HEK293 (cell line): ENCODE measurements around the gene PPP2R5D.

Experiments used
- GFI1B ChIP-seq: fragments of 450-650 bp; formaldehyde crosslinking; IDR thresholded peaks from 2 replicates; pipeline ENCODE4 v1.5.1; 2016; ENCODE audit warnings: missing biosample characterization, missing genetic modification characterization
- KLF10 ChIP-seq: fragments of 450-650 bp; IDR thresholded peaks from 2 replicates; pipeline ENCODE4 v1.5.1; 2018; ENCODE audit warnings: missing biosample characterization, mild to moderate bottlenecking, missing genetic modification characterization
- KLF16 ChIP-seq: fragments of 450-650 bp; formaldehyde crosslinking; IDR thresholded peaks from 2 replicates; pipeline ENCODE4 v1.5.1; 2017; ENCODE audit warnings: missing biosample characterization, missing genetic modification characterization
- OSR2 ChIP-seq: fragments of 450-650 bp; formaldehyde crosslinking; IDR thresholded peaks from 2 replicates; pipeline ENCODE4 v1.5.1; 2016; ENCODE audit warnings: missing biosample characterization, missing genetic modification characterization
- REST ChIP-seq: fragments of 450-650 bp; formaldehyde crosslinking; IDR thresholded peaks from 2 replicates; pipeline ENCODE4 v1.5.1; 2016; ENCODE audit warnings: missing biosample characterization, missing genetic modification characterization
- SCRT2 ChIP-seq: fragments of 450-650 bp; formaldehyde crosslinking; IDR thresholded peaks from 2 replicates; pipeline ENCODE4 v1.5.1; 2016; ENCODE audit warnings: missing biosample characterization, missing genetic modification characterization
- TCF7L2 ChIP-seq: IDR thresholded peaks from 2 replicates; pipeline ENCODE4 v1.6.1; 2011; ENCODE audit warnings: low read depth, mild to moderate bottlenecking, inconsistent platforms, low read length, moderate library complexity, borderline replicate concordance
- TSHZ1 ChIP-seq: fragments of 450-650 bp; formaldehyde crosslinking; IDR thresholded peaks from 2 replicates; pipeline ENCODE4 v1.5.1; 2016; ENCODE audit warnings: missing biosample characterization, missing genetic modification characterization, borderline replicate concordance
- ZBTB17 ChIP-seq: fragments of 450-650 bp; formaldehyde crosslinking; IDR thresholded peaks from 2 replicates; pipeline ENCODE4 v1.5.1; 2016; ENCODE audit warnings: missing biosample characterization, missing genetic modification characterization
- ZBTB26 ChIP-seq: fragments of 450-650 bp; formaldehyde crosslinking; optimal IDR thresholded peaks from 2 replicates; pipeline ENCODE3; 2016; ENCODE audit warnings: missing biosample characterization, mild to moderate bottlenecking, missing genetic modification characterization
- ZNF24 ChIP-seq: fragments of 450-650 bp; formaldehyde crosslinking; IDR thresholded peaks from 2 replicates; pipeline ENCODE4 v1.5.1; 2016; ENCODE audit warnings: missing biosample characterization, missing genetic modification characterization
- ZNF280C ChIP-seq: fragments of 450-650 bp; formaldehyde crosslinking; IDR thresholded peaks from 2 replicates; pipeline ENCODE4 v1.5.1; 2016; ENCODE audit warnings: missing biosample characterization, missing genetic modification characterization
- ZNF362 ChIP-seq: fragments of 450-650 bp; formaldehyde crosslinking; IDR thresholded peaks from 2 replicates; pipeline ENCODE4 v1.5.1; 2016; ENCODE audit warnings: missing biosample characterization, missing genetic modification characterization
- ZNF561 ChIP-seq: fragments of 450-650 bp; IDR thresholded peaks from 2 replicates; pipeline ENCODE4 v1.5.1; 2018; ENCODE audit warnings: missing biosample characterization, missing genetic modification characterization, borderline replicate concordance
- ZNF600 ChIP-seq: fragments of 450-650 bp; formaldehyde crosslinking; IDR thresholded peaks from 2 replicates; pipeline ENCODE4 v1.5.1; 2016; ENCODE audit warnings: missing biosample characterization, missing genetic modification characterization
- ZNF639 ChIP-seq: fragments of 450-650 bp; formaldehyde crosslinking; IDR thresholded peaks from 2 replicates; pipeline ENCODE4 v1.5.1; 2016; ENCODE audit warnings: missing biosample characterization, missing genetic modification characterization
- ZNF660 ChIP-seq: fragments of 450-650 bp; IDR thresholded peaks from 2 replicates; pipeline ENCODE4 v1.5.1; 2018; ENCODE audit warnings: missing biosample characterization, mild to moderate bottlenecking, missing genetic modification characterization
- ZNF664 ChIP-seq: fragments of 450-650 bp; formaldehyde crosslinking; IDR thresholded peaks from 2 replicates; pipeline ENCODE4 v1.5.1; 2016; ENCODE audit warnings: missing biosample characterization, missing genetic modification characterization
- ZNF692 ChIP-seq: fragments of 450-650 bp; formaldehyde crosslinking; IDR thresholded peaks from 2 replicates; pipeline ENCODE4 v1.5.1; 2016; ENCODE audit warnings: missing biosample characterization, missing genetic modification characterization
- ZNF76 ChIP-seq: fragments of 450-650 bp; formaldehyde crosslinking; IDR thresholded peaks from 2 replicates; pipeline ENCODE4; 2016; ENCODE audit warnings: low read depth, missing biosample characterization, missing genetic modification characterization, borderline replicate concordance
- ZNF768 ChIP-seq: fragments of 450-650 bp; formaldehyde crosslinking; IDR thresholded peaks from 2 replicates; pipeline ENCODE4 v1.5.1; 2018; ENCODE audit warnings: missing biosample characterization, mild to moderate bottlenecking, missing genetic modification characterization
- ZNF776 ChIP-seq: fragments of 450-650 bp; formaldehyde crosslinking; IDR thresholded peaks from 2 replicates; pipeline ENCODE4 v1.5.0; 2017; ENCODE audit warnings: missing biosample characterization, missing genetic modification characterization, borderline replicate concordance
- ZXDB ChIP-seq: fragments of 450-650 bp; formaldehyde crosslinking; IDR thresholded peaks from 2 replicates; pipeline ENCODE4 v1.5.1; 2016; ENCODE audit warnings: missing biosample characterization, missing genetic modification characterization

PPP2R5D gene

GRCh38 chr6:43059168-43060033 lies 75.0 kb downstream of the PPP2R5D start, which contains the start of the genes KLC4 and MRPL2 (continued):
- TF ChIP-seq REST (tag by site-specific recombination) (no peak), ZNF24 (no peak), ZNF639 (tag by site-specific recombination) (peak; percentile 67; the same call in 1 of the 2 replicates), ZNF776 (no peak), GFI1B (tag by site-specific recombination) (0 out of 2 replicates have a peak, but pooled peaks have one; percentile 10), ZNF362 (no peak), OSR2 (no peak; the same call in 1 of the 2 replicates), ZNF664 (tag by site-specific recombination) (no peak), ZXDB (tag by site-specific recombination) (0 out of 2 replicates have a peak, but pooled peaks have one; percentile 51), ZNF660 (tag by site-specific recombination) (peak; percentile 73; the same call in 1 of the 2 replicates), KLF10 (tag by site-specific recombination) (peak; percentile 84), ZNF768 (tag by site-specific recombination) (no peak; the same call in 1 of the 2 replicates), TCF7L2 (no peak), SCRT2 (tag by site-specific recombination) (no peak), ZBTB26 (tag by site-specific recombination) (peak; percentile 38), ZNF692 (tag by site-specific recombination) (peak; percentile 85), KLF16 (peak; percentile 28; the same call in 1 of the 2 replicates), ZBTB17 (tag by site-specific recombination) (peak; percentile 99), ZNF280C (tag by site-specific recombination) (no peak), ZNF76 (tag by site-specific recombination) (peak; percentile 54; the same call in 1 of the 2 replicates), ZNF561 (tag by site-specific recombination) (0 out of 2 replicates have a peak, but pooled peaks have one; percentile 11), TSHZ1 (0 out of 2 replicates have a peak, but pooled peaks have one; percentile 4), ZNF600 (tag by site-specific recombination) (peak; percentile 34; the same call in 1 of the 2 replicates)
